ENCODE measurements around the gene WDTC1.
"Not testable (repeated sequence)": the region's sequence is repeated elsewhere in the genome, so short reads cannot be mapped to it uniquely, and the experiment has no call there.

WDTC1 gene

GRCh38 chr1:27234049-27234882, at the start of gene WDTC1:
WDTC1 (plus strand) TSS chr1:27234632; CDS start chr1:27261055, 26,423 bp downstream.
- DNase-seq (ENCODE audit: low read depth), result peak; percentile 94

GRCh38 chr1:27184665-27185064, 49.8 kb upstream of the WDTC1 start:
- DNase-seq (ENCODE audit: low read depth), result not testable (repeated sequence)

DNA sequence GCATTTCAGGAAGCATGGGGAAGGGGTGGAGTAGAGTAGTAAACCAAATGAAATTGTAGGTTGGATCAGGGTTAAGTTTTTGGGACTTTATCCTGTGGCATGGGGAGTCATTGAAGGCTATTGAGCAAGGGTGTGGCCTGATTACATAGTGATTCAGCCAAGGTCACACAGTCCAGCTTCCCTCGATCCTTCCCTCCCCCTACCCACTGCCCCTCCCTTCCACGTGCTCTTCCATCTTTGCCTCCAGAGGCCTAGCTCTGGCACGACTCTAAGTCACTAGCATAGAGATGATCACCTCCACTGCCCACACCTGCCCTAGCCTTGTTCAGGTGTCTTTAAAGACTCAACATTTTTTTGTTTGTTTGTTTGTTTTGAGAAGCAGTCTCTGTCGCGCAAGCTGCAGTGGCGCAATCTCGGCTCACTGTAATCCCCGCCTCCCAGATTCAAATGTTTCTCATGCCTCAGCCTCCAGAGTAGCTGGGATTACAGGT, 42.3 kb upstream of the WDTC1 start:
- DNase-seq (ENCODE audit: low read depth), result no peak

DNA sequence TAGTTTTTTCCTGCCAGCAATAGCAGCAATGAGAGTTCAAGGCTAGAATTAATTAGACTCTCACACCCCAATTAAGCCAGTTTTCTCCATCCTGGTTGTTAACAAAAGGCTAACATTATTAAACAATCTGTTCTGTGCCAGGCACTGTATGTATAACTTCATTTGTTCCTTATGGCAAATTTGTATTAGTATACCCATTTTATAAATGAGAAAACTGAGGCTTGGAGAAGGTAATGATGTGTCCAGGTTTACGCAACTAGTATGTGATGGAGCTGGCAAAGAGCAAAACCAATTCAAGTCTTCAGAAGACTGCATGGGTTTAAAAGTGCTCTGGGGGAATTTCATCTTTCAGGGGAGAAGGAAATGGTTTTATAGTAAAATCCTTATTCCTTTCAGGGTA, 41.2 kb upstream of the WDTC1 start:
- DNase-seq (ENCODE audit: low read depth), result no peak

- no peak for DNase-seq (ENCODE audit: low read depth)
Measured at GRCh38 chr1:27201295-27201694, 33.1 kb upstream of the WDTC1 start.

DNA sequence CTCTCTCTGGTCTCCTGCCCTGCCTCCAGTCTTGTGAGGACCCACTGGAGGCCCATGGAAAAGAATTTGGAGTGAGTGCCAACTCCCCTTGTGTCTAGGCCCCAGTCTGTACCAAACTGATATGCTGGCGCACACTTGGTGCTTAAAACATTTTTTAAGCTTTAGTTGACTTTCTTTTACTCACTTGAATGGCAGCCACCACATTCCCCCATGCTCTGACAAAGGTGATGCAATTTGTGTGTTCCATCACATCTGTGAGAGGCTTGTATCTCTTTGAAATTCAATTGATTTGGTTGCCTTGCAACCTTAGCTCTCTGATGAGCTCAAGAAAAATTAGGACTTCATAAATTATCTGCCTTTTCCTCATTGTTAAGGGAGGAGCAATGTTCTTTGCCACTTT, 30.5 kb upstream of the WDTC1 start:
- no peak for DNase-seq (ENCODE audit: low read depth)

DNA sequence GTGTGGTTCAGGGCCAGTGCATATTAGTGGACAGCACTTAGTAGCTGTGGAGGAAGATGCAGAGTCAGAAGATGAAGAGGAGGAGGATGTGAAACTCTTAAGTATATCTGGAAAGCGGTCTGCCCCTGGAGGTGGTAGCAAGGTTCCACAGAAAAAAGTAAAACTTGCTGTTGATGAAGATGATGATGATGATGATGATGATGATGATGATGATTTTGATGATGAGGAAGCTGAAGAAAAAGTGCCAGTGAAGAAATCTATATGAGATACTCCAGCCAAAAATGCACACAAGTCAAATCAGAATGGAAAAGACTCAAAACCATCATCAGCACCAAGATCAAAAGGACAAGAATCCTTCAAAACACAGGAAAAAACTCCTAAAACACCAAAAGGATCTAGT, 27.2 kb upstream of the WDTC1 start:
- not testable (repeated sequence) for DNase-seq (ENCODE audit: low read depth)

GRCh38 chr1:27208143-27208850, 26.1 kb upstream of the WDTC1 start:
- not testable (repeated sequence) for DNase-seq (ENCODE audit: low read depth)

DNA sequence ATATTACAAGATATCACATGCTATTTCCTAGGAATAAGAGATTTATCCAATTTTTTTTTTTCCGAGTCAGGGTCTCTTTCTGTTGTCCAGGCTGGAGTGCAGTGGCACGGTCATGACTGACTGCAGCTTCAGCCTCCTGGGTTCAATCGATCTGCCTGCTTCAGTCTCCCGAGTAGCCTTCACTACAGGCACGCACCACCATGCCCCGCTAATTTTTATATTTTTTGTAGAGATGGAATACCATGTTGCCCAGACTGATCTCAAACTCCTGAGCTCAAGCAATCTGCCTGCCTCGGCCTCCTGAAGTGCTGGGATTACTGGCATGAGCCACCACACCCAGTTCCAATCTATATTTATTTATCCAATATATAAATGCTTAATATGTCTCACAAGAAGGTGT, 18.0 kb upstream of the WDTC1 start:
- no peak for DNase-seq (ENCODE audit: low read depth)

GRCh38 chr1:27217401-27217800, 17.0 kb upstream of the WDTC1 start:
- DNase-seq (ENCODE audit: low read depth), result no peak

DNA sequence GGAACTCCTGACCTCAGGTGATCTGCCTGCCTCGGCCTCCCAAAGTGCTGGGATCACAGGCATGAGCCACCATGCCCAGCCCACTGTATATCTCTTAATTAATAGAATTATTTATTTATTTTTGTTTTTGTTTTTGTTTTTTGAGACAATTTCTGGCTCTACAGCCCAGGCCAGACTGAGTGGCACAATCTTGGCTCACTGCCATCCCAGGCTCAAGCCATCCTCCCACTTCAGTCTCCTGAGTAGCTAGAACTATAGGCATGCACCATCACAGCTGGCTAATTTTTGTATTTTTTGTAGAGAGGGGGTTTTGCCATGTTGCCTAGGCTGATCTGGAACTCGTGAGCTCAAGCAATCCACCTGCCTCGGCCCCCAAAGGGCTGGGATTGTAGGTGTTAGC, 15.7 kb upstream of the WDTC1 start:
- no peak for DNase-seq (ENCODE audit: low read depth)

DNA sequence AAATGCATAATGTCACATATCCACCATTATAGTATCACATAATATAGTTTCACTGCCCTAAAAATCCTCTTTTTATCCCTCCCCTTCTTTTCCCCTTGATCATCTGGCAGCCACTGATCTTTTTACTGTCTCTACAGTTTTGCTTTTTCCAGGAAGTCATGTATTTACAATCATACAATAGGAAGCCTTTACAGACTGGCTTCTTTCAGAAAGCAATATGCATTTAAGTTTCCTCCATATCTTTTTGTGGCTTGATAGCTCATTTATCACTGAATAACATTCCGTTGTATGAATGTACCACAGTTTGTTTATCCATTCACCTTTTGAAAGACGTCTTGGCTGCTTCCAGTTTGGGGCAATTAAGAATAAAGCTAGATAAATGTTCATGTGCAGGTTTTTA, 14.3 kb upstream of the WDTC1 start:
- no peak for DNase-seq (ENCODE audit: low read depth)

GRCh38 chr1:27220702-27221497, 13.5 kb upstream of the WDTC1 start:
- DNase-seq (ENCODE audit: low read depth), result not testable (repeated sequence)

DNA sequence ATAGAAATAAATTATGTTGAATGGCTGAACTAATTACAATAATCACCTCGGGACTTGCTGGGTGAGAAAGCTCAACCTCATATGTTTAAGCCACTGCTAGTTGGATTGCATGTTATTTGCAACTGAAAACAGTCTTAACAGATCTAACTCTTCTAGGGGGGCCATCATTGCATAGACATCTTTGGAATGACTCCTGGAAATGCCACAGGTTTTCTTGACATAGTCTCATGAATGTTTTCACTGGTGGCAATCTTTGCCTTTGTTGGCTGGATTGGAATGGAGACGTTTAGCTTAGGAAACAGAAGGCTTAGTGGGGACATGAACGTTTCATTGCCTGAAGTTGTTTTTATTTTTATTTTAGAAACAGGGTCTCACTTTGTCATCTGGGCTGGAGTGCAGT, 8.8 kb upstream of the WDTC1 start:
- DNase-seq (ENCODE audit: low read depth), result no peak

DNA sequence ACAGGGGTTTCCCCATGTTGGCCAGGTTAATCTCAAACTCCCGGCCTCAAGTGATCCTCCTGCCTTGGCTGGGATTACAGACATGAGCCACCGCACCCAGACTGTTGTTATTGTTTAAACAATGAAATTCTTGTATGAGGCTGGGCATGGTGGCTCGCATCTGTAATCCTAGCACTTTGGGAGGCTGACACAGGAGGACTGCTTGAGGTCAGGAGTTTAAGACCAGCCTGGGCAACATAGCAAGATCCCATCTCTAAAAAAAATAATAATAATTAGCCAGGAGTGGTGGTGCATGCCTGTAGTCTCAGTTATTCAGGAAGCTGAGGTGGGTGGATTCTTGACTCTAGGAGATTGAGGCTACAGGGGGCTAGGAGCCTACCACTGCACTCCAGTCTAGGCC, 6.7 kb upstream of the WDTC1 start:
- no peak for DNase-seq (ENCODE audit: low read depth)

GRCh38 chr1:27233667-27234048, 774 bp upstream of the WDTC1 start:
- no peak for DNase-seq (ENCODE audit: low read depth)

DNA sequence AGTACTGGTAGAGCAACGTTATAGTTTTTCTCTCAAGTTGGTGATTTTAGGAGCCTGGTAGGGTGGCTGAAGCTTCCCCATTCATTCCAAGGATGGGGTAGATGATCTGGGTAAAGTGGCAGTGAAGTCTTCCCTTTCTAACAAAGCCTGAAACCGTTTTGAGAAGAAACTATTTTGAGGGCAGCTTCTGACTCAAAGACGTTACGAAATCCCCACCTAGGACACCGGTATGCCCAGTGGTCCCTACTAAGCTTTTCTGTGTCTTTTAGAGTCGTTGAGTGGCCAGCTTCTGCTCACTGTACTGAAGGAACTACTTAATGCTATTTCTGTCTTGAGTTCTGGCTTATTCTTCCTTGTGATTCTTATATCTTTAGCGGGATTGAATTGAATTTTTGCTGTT, 1.4 kb downstream of the WDTC1 start:
- no peak for DNase-seq (ENCODE audit: low read depth)

DNA sequence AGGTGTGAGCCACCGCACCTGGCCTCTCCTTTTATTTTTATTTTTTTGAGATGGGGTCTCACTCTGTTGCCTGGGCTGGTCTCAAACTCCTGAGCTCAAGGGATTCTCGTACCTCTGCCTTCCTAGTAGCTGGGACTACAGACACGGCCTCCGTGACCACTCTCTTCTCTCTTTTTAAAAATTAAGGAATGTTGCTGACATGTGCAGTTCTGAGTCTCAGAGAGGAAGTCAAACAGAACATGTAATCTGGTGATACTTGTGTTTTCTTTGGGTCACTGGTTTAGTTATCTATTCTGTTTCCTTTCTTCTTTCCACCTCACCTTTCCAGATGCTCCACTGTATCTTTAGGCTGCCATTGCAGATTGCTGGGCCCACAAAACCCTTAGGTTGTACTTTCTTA, 2.7 kb downstream of the WDTC1 start:
- no peak for DNase-seq (ENCODE audit: low read depth)

DNA sequence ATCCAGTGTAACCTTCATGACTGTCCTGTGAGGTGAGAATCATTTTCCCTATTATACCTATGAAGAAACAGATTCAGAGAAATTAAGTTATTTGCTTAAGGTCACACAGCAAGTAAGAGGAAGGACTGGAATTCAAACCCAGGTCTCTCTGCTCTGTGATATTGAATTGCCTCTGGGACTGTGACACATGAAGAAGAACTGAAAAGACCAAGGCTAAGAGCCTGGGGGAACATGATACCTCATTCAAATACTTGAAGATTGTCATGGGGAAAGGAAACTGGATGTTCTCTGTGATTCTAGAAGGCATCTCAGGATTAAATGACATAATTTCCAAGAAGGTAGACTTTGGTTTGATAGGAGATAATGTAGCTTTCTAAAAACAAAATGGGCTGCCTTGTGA, 3.6 kb downstream of the WDTC1 start:
- no peak for DNase-seq (ENCODE audit: low read depth)

DNA sequence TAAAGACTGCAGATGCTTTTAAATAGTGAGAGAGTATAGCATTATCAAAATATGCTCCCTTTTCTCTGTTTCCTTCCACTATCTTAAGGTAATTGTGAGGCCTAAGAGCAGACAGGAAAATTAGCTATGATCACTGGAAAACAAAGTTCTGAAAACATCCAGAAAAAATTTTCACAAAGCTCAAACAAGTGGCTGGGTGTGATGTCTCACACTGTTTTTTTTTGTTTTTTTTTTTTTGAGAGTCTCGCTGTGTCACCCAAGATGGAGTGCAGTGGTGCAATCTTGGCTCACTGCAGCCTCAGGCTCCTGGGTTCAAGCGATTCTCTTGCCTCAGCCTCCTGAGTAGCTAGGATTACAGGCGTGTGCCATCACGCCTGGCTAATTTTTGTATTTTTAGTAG, 7.2 kb downstream of the WDTC1 start:
- no peak for DNase-seq (ENCODE audit: low read depth)

GRCh38 chr1:27243665-27244064, 9.2 kb downstream of the WDTC1 start:
- not testable (repeated sequence) for DNase-seq (ENCODE audit: low read depth)

- DNase-seq (ENCODE audit: low read depth), result no peak
Measured at GRCh38 chr1:27246194-27246593, 11.8 kb downstream of the WDTC1 start.

DNA sequence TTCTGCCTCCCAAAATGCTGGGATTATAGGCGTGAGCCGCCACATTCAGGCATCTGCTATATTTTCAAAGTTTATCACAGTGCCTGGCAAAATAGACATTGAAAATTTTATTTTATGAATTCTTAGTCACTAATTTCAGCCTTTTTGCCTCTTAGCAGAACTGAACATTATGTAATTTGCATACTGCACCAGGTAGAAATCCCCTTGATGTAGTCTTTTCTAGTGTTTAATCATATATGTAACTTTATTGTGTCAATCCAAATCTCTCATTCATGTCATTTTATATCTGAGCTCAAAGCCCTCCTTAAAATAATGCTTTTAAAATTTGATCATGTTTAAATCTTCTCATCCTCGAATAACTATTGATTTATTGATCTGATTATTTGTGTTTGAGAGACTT, 19.2 kb downstream of the WDTC1 start:
- no peak for DNase-seq (ENCODE audit: low read depth)

Measured in CMK (cell line).